ENCODE results near the gene LRIG3.

DNA sequence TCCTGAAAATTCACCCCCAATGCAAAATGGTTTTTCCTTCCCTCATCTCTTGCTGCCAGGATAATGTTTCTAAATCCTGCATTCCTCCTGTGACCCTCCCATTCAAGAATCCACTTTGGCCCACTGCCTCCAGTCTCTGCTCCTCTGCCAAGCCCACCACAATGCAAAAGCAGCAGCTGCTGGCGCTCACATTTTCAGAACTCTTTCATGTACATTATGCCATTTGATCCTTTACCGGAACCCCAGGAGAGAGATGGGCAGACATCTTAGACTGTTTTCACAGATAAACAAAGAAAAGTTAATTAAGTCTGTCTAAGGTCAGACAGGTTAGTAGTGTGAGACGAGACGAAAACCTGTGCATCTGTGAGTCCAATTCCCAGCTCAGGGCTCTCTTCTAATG lies 12.9 kb downstream of the LRIG3 start:
- TF ChIP-seq, protein P1, sequence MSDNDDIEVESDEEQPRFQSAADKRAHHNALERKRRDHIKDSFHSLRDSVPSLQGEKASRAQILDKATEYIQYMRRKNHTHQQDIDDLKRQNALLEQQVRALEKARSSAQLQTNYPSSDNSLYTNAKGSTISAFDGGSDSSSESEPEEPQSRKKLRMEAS (IDR thresholded peaks at IDR 0.05; ENCODE audit: low read depth), result no peak
- no peak for TF ChIP-seq RXRA (IDR thresholded peaks at IDR 0.05; ENCODE audit: borderline replicate concordance, low read depth)
- TF ChIP-seq POLR2AphosphoS5 (IDR thresholded peaks at IDR 0.05; ENCODE audit: low read depth, low read length), result no peak

Data from SK-N-SH (cell line).